Measurements from ENCODE around the gene SDS.

The SDS gene

GRCh38 chr12:113345318-113345717 lies 58.4 kb downstream of the SDS start:
- no peak for DNase-seq
